K562 (cell line): ENCODE results near the gene RAB26. TPM values are rescaled to one million over a fixed set of nuclear protein-coding genes. Genes with fewer than 3 reads are reported as not detected.

Source experiments
- EHMT2 ChIP-seq: fragments of 450-650 bp; IDR thresholded peaks from 2 replicates; pipeline ENCODE4 v1.6.1; 2018; ENCODE audit warnings: antibody characterized with exemption
- HLTF ChIP-seq: fragments of 450-650 bp; IDR thresholded peaks from 2 replicates; pipeline ENCODE4 v1.6.1; 2016
- KDM1A ChIP-seq, 2 experiments: fragments of 450-650 bp; IDR thresholded peaks; 2 replicates each; pipeline ENCODE4 v1.6.1; 2016; ENCODE audit warnings: mild to moderate bottlenecking in 2 of 2
- MAFK ChIP-seq: IDR thresholded peaks from 2 replicates; pipeline ENCODE4 v1.6.1; 2011; ENCODE audit warnings: low read length, improper control_type of control experiment
- MIER1 ChIP-seq: fragments of 450-650 bp; IDR thresholded peaks from 2 replicates; pipeline ENCODE4 v1.6.1; 2016; ENCODE audit warnings: antibody characterized with exemption, mild to moderate bottlenecking, low read depth
- MTA1 ChIP-seq: fragments of 450-650 bp; IDR thresholded peaks from 2 replicates; pipeline ENCODE4 v1.6.1; 2017; ENCODE audit warnings: borderline replicate concordance
- PCBP1 ChIP-seq: fragments of 200-400 bp; formaldehyde crosslinking; IDR thresholded peaks from 2 replicates; pipeline ENCODE4 v1.6.1; 2018; ENCODE audit warnings: mild to moderate bottlenecking, low read depth, low read length; ENCODE audit not compliant: poor library complexity, severe bottlenecking
- POLR2AphosphoS2 ChIP-seq: IDR thresholded peaks from 2 replicates; pipeline ENCODE4 v1.6.1; 2012; ENCODE audit warnings: low read length, improper control_type of control experiment
- PTBP1 ChIP-seq: fragments of 200-400 bp; formaldehyde crosslinking; IDR thresholded peaks from 2 replicates; pipeline ENCODE4 v1.6.1; 2017; ENCODE audit warnings: low read depth, low read length
- SAFB2 ChIP-seq: fragments of 200-400 bp; formaldehyde crosslinking; IDR thresholded peaks from 2 replicates; pipeline ENCODE4 v1.6.1; 2018; ENCODE audit warnings: borderline replicate concordance, low read length, low read depth, moderate library complexity; ENCODE audit not compliant: severe bottlenecking
- SPI1 ChIP-seq: IDR thresholded peaks from 2 replicates; pipeline ENCODE4 v1.6.1; 2011; ENCODE audit warnings: low read depth, low read length, control low read depth, borderline replicate concordance
- TAF15 ChIP-seq: fragments of 200-400 bp; formaldehyde crosslinking; IDR thresholded peaks from 2 replicates; pipeline ENCODE4 v1.6.1; 2017; ENCODE audit warnings: mild to moderate bottlenecking, low read depth, low read length, moderate library complexity
- TCF7L2 ChIP-seq: fragments of 150-350 bp; IDR thresholded peaks from 2 replicates; pipeline ENCODE4 v1.6.1; 2016; ENCODE audit warnings: low read depth, mild to moderate bottlenecking, low read length, moderate library complexity
- TEAD2 ChIP-seq: fragments of 450-650 bp; IDR thresholded peaks from 2 replicates; pipeline ENCODE4 v1.6.1; 2016; ENCODE audit warnings: missing genetic modification characterization, control low read depth, missing compliant biosample characterization
- ZNF165 ChIP-seq: fragments of 250-450 bp; sonication (Bioruptor Pico); IDR thresholded peaks from 2 replicates; pipeline ENCODE4 v1.4.0; 2020; ENCODE audit warnings: borderline replicate concordance
- ZNF253 ChIP-seq: fragments of 250-450 bp; sonication (Bioruptor Pico); conservative IDR thresholded peaks from 2 replicates; pipeline ENCODE4 v1.6.1; 2021; ENCODE audit warnings: mild to moderate bottlenecking
- ZNF263 ChIP-seq: sonication (generic); formaldehyde crosslinking; IDR thresholded peaks from 2 replicates; pipeline ENCODE4 v1.8.0; 2022; ENCODE audit warnings: mild to moderate bottlenecking, missing genetic modification reagents, borderline replicate concordance
- ZNF384 ChIP-seq: IDR thresholded peaks from 2 replicates; pipeline ENCODE4 v1.6.1; 2012; ENCODE audit warnings: low read depth, low read length, improper control_type of control experiment
- ZNF583 ChIP-seq: fragments of 250-450 bp; sonication (Bioruptor Pico); IDR thresholded peaks from 2 replicates; pipeline ENCODE4 v1.4.0; 2020
- ZNF589 ChIP-seq: fragments of 200-800 bp; sonication (Bioruptor generic); IDR thresholded peaks from 2 replicates; pipeline ENCODE4 v1.6.1; 2016; ENCODE audit warnings: low read depth, missing genetic modification characterization, missing compliant biosample characterization
- ZNF699 ChIP-seq: fragments of 250-450 bp; sonication (Bioruptor Pico); IDR thresholded peaks from 2 replicates; pipeline ENCODE4 v1.8.0; 2021; ENCODE audit warnings: mild to moderate bottlenecking, moderate library complexity; ENCODE audit not compliant: insufficient replicate concordance
- polyA plus RNA-seq, 8 experiments: library from polyadenylated mRNA; depleted of rRNA in 4 of 8; stranded (reverse) in 5 of 8; unstranded in 3 of 8; fragments of >200 nt; fragmentation: Nextera tagmentation in 2 of 8; fragmentation: Illumina TruSeq in 1 of 8; extraction: Ambion mirVana in 2 of 8; extraction: Trizol in 1 of 8; gene quantifications; 2 replicates each; pipeline versions ENCODE4 v1.2.1 to v1.2.3, GENCODE V29; 2011 to 2014; ENCODE audit warnings: inconsistent platforms in 1 of 8, missing spikeins in 1 of 8
- total RNA-seq, 7 experiments: library from RNA; depleted of rRNA in 6 of 7; stranded (reverse); fragments of >200 nt in 6 of 7; fragmentation: Illumina TruSeq in 2 of 7; extraction: Trizol in 2 of 7; gene quantifications; 2 replicates each; pipeline versions ENCODE4 v1.2.1 to v1.2.3, GENCODE V29; 2011 to 2021; ENCODE audit warnings: low replicate concordance in 1 of 7
- TF ChIP-seq, protein P1 (sequence below): sonication (generic); formaldehyde crosslinking; IDR thresholded peaks from 2 replicates; pipeline ENCODE4 v1.8.1; 2022; ENCODE audit warnings: missing genetic modification reagents
- TF ChIP-seq, protein P2 (sequence below): fragments of 250-450 bp; sonication (Bioruptor Pico); IDR thresholded peaks from 2 replicates; pipeline ENCODE4 v1.5.0; 2021; ENCODE audit warnings: mild to moderate bottlenecking, borderline replicate concordance
- TF ChIP-seq, protein P3 (sequence below): sonication (generic); formaldehyde crosslinking; IDR thresholded peaks from 2 replicates; pipeline ENCODE4 v1.8.0; 2022; ENCODE audit warnings: mild to moderate bottlenecking, missing genetic modification reagents
- TF ChIP-seq, protein P4 (sequence below): fragments of 450-650 bp; IDR thresholded peaks from 2 replicates; pipeline ENCODE4 v1.6.1; 2016

The RAB26 gene
- total and polyA plus RNA-seq, 9 of the 15 experiments (the other 6 are each of a cell fraction or from before 2014, with no cell fraction given) = 0.25 to 6.1 (median 2.1) TPM

DNA sequence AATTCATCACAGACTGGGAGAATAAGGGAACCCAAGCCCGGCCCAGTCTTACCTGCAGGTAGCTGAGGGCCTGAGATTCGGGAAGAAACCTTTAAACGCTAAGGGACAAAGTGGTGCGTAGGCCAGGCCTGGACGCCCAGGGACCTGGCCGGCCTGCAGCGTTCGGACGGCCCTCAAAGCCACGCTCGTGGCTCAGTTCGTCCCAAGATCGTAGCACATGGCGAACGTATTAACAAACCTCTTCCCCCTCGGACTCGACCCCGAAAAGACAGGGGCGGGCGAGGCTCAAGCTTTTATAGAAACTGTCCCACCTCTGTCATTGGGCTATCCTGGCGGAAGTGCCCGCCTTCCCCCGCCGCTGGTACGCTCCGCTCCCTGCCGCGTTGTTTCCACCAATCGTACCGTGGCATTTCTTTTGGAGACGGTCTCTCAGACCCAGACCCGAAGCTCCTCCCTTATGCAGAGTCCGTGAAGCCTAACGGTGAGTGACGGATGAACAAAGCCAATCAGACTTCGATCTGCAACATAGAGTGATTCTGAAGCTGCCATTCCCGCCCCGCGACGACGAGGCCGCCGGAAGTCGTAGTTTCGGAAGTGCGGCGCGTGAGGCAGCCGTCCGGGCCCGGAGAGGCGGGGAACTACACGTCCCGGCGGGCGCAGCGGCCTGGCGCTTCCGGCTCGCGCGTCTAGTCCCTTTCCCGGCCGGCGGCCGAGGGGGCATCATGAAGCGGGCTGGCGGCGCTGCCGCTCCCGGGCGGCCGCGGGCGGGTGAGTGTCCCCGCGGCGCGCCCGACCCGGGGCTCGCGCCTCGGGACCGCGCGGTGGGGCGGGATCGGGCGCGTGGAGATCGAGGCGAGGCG, 6.9 kb downstream of the RAB26 start, which contains the start of gene TRAF7 (continued):
- peak; percentile 72; the same call in 1 of the 2 replicates for TF ChIP-seq ZNF263 (CRISPR knock-in tag)
- no peak for TF ChIP-seq ZNF384
- TF ChIP-seq ZNF253 (CRISPR knock-in tag) = no peak
- TF ChIP-seq, protein P1, sequence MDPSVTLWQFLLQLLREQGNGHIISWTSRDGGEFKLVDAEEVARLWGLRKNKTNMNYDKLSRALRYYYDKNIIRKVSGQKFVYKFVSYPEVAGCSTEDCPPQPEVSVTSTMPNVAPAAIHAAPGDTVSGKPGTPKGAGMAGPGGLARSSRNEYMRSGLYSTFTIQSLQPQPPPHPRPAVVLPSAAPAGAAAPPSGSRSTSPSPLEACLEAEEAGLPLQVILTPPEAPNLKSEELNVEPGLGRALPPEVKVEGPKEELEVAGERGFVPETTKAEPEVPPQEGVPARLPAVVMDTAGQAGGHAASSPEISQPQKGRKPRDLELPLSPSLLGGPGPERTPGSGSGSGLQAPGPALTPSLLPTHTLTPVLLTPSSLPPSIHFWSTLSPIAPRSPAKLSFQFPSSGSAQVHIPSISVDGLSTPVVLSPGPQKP = no peak
- no peak for TF ChIP-seq HLTF
- no peak for TF ChIP-seq MTA1
- TF ChIP-seq, protein P2, sequence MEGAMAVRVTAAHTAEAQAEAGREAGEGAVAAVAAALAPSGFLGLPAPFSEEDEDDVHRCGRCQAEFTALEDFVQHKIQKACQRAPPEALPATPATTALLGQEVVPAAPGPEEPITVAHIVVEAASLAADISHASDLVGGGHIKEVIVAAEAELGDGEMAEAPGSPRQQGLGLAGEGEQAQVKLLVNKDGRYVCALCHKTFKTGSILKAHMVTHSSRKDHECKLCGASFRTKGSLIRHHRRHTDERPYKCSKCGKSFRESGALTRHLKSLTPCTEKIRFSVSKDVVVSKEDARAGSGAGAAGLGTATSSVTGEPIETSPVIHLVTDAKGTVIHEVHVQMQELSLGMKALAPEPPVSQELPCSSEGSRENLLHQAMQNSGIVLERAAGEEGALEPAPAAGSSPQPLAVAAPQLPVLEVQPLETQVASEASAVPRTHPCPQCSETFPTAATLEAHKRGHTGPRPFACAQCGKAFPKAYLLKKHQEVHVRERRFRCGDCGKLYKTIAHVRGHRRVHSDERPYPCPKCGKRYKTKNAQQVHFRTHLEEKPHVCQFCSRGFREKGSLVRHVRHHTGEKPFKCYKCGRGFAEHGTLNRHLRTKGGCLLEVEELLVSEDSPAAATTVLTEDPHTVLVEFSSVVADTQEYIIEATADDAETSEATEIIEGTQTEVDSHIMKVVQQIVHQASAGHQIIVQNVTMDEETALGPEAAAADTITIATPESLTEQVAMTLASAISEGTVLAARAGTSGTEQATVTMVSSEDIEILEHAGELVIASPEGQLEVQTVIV = no peak
- TF ChIP-seq, protein P3, sequence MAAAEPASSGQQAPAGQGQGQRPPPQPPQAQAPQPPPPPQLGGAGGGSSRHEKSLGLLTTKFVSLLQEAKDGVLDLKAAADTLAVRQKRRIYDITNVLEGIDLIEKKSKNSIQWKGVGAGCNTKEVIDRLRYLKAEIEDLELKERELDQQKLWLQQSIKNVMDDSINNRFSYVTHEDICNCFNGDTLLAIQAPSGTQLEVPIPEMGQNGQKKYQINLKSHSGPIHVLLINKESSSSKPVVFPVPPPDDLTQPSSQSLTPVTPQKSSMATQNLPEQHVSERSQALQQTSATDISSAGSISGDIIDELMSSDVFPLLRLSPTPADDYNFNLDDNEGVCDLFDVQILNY (CRISPR knock-in tag) = no peak
- no peak for TF ChIP-seq ZNF165 (CRISPR knock-in tag)
- TF ChIP-seq, protein P4, sequence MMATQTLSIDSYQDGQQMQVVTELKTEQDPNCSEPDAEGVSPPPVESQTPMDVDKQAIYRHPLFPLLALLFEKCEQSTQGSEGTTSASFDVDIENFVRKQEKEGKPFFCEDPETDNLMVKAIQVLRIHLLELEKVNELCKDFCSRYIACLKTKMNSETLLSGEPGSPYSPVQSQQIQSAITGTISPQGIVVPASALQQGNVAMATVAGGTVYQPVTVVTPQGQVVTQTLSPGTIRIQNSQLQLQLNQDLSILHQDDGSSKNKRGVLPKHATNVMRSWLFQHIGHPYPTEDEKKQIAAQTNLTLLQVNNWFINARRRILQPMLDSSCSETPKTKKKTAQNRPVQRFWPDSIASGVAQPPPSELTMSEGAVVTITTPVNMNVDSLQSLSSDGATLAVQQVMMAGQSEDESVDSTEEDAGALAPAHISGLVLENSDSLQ = peak; percentile 99
- 0 out of 2 replicates have a peak, but pooled peaks have one; percentile 63 for TF ChIP-seq ZNF589
- no peak for TF ChIP-seq KDM1A (IDR thresholded peaks at IDR 0.05)
- TF ChIP-seq EHMT2 = no peak
- TF ChIP-seq PCBP1 = peak; percentile 30
- TF ChIP-seq TCF7L2 = no peak
- TF ChIP-seq SPI1 = peak; percentile 70
- TF ChIP-seq PTBP1 = no peak
- TF ChIP-seq ZNF583 (CRISPR knock-in tag) = peak; percentile 47
- 0 out of 2 replicates have a peak, but pooled peaks have one; percentile 12 for TF ChIP-seq MAFK
- no peak for TF ChIP-seq ZNF699 (CRISPR knock-in tag)
- TF ChIP-seq TEAD2 = no peak
- no peak for TF ChIP-seq MIER1
- peak; percentile 97 for TF ChIP-seq POLR2AphosphoS2
- no peak for TF ChIP-seq SAFB2
- peak; percentile 86; the same call in 1 of the 2 replicates for TF ChIP-seq TAF15
